Astrocyte of the spinal cord (primary cell): Measurements from ENCODE around the gene SFN.
A peak's percentile ranks its signal among the peaks of the same experiment; 100 is the strongest.
"Not testable (repeated sequence)": the region's sequence is repeated elsewhere in the genome, so short reads cannot be mapped to it uniquely, and the experiment has no call there.

ENCODE experiments used
- DNase-seq: peaks from one replicate; pipeline ENCODE4 v3.0.0; 2011; ENCODE audit warnings: low read depth, low spot score
- H3K4me3 ChIP-seq: 2 replicates; pipeline ENCODE4 v1.5.1; 2011; ENCODE audit warnings: low read depth, mild to moderate bottlenecking, low read length, moderate library complexity
- CTCF ChIP-seq: IDR thresholded peaks from 2 replicates; pipeline ENCODE4 v1.5.1; 2012; ENCODE audit warnings: low read depth, mild to moderate bottlenecking, low read length, inconsistent platforms
- in situ Hi-C: cut with HindIII; loops from 2 replicates; pipeline ENCODE4 v1.10.0; 2017; ENCODE audit warnings: low sequenced_read_pairs

The SFN gene

GRCh38 chr1:26863685-26864077 lies 732 bp downstream of the SFN start:
- H3K4me3 ChIP-seq: no peak overlapping the region
- DNase-seq: no peak
- no peak for TF ChIP-seq CTCF
- in situ Hi-C loops: no loop called here

- TF ChIP-seq CTCF: peak; percentile 4
- in situ Hi-C loops: no loop called here
- H3K4me3 ChIP-seq: peak overlapping the region; percentile 64
- peak; percentile 99 for DNase-seq
Observed at GRCh38 chr1:26864610-26865480, 1.9 kb downstream of the SFN start.

- in situ Hi-C loops, H3K4me3 ChIP-seq, DNase-seq: not testable (repeated sequence)
Observed at GRCh38 chr1:26873097-26873496, 10.1 kb downstream of the SFN start.

- DNase-seq: no peak
- H3K4me3 ChIP-seq: no peak overlapping the region
- in situ Hi-C loops: no loop called here
- TF ChIP-seq CTCF: no peak
Observed at GRCh38 chr1:26874896-26875295, 11.9 kb downstream of the SFN start.

GRCh38 chr1:26877326-26877725 lies 14.4 kb downstream of the SFN start:
- TF ChIP-seq CTCF: no peak
- in situ Hi-C loops: no loop called here
- H3K4me3 ChIP-seq: no peak overlapping the region
- no peak for DNase-seq

- in situ Hi-C loops: no loop called here
- H3K4me3 ChIP-seq: no peak overlapping the region
- TF ChIP-seq CTCF: no peak
- DNase-seq: no peak
Observed at GRCh38 chr1:26879793-26880192, 16.8 kb downstream of the SFN start.

- DNase-seq, H3K4me3 ChIP-seq, in situ Hi-C loops: not testable (repeated sequence)
Observed at GRCh38 chr1:26881611-26882010, 18.7 kb downstream of the SFN start.
